ENCODE data around the gene SLC15A3.
"Not testable (repeated sequence)": the region's sequence is repeated elsewhere in the genome, so short reads cannot be mapped to it uniquely, and the experiment has no call there.

The SLC15A3 gene

DNA sequence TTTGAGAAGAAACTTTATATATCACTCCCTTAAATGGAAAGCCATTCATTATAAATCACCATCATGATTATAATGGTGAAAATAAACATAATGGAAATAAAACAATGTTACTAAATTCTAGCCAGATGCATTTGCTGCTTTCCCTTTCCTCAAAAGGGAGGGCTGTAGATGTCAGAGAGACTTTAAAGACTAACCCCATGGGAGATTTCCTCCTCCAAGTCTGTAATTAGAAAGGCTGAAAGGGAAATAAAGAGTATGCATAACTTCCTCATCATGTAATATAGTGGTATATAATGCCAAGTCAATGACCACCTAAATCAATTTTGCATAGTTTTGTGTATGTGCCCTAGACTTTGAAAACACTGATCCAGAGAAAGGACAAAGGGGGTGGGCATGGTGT is 25.9 kb upstream of the SLC15A3 start:
- DNase-seq = no peak

DNA sequence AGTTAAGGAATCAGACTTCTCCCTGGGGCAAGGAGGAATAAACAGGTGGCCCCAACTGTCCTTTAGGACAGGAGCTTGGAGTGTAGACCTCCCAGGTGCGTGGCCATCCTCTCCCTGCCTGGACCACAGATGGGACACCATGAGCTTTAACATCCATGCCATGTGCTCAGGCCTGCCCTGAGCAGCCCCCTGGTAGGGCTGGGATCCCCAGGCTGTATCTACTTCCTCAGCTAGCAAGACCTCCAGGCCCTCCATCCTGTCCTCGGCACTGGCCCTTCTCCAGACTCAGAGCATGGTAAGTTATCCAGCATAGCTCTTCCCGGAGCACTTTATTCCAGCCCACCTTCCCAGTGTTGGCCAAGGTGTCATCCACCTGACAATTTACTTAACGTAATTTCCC is 25.2 kb upstream of the SLC15A3 start:
- DNase-seq = no peak

DNA sequence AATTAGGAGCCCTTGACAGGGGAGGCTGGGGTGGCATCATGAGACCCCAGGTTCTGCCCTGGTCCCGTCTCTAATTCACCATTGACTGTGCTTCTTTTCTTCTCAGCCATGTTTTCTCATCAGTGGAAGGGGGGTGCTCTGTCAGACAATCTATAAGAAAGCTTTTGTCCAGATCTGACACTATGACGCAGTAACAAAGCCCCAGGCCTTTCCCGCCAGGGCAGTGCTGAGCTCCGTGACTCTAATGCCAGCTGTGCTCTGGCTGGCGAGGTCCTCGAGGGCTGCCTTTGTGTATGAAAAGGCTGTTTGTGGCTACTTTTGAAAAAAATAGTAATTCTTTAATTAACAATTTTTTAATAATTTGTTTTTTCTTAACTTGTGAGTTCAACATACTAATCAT is 22.8 kb upstream of the SLC15A3 start:
- no peak for DNase-seq

DNA sequence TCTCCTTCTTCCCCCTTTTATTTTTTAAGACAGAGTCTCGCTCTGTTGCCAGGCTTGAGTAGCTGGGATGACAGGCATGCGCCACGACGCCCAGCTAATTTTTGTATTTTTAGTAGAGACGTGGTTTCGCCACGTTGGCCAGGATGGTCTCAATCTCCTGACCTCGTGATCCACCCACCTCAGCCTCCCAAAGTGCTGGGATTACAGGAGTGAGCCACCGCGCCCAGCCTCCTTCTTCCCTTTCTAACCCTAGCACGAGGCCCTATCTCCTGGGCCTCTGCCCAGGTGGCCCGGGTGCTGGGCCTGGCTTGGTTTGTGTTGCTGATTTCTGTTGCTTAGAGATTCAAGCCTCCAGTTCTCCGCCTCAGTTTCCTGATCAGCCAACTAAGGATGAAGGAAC is 22.3 kb upstream of the SLC15A3 start:
- DNase-seq = not testable (repeated sequence)

DNA sequence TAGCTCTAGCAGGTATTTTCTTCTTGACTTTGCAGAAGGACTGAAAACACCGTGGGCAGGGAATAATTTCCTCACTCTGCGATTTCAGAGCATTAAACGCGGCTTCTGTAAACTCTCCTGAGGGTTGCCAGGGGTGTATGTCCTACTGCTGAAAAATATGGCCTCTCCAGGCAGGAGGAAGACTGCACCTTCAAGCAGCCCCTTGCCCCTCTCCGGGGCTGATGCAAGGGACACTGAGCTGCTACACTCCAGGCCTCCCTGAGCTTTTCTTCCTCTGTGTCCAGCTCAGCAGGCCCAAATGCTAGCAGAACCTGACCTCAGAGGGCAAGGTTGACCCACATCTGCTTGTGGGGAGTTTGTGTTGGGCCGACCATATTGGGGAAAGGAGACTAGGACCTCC is 21.7 kb upstream of the SLC15A3 start:
- DNase-seq = no peak

DNA sequence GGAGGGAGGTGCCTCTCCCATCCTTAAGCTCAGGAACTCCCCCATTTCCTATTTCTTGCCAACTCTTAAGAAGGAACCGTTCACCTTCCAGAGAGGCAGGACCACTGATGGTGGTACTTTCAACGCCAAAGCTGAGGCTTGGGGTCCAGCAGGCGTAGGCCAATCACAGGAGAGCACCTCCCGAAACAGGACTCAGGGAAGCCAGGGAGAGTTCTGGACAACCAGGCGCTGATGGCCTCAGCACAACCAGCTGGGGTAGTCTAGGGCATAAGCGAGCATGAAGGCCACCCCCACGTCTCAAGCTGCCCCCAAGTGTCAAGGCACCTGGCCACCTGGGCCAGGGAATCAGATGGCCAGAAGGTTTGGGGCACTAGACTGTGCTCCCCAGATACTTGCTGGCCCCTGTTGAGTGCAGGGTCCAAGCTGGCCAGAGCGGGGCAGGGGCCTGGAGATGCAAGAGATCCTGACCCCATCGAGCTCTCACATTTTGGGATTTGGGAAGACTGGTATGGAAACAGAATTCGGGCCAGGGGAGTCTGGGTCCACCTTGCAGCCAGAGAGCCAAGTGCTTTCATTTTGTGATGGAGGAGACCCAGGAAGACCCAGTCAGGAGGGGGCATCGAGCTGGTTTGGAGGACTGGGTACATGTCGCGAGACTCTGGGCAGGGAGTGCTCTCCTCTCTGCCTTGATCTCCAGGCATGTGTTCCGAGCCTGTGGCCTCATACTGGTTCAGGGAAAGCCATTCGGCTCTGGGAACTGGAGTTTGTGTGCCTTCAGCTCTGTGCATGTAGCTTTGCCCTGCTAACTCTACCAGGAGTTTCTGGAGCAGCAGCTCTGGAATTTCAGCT is 20.4 kb upstream of the SLC15A3 start:
- DNase-seq = no peak

DNA sequence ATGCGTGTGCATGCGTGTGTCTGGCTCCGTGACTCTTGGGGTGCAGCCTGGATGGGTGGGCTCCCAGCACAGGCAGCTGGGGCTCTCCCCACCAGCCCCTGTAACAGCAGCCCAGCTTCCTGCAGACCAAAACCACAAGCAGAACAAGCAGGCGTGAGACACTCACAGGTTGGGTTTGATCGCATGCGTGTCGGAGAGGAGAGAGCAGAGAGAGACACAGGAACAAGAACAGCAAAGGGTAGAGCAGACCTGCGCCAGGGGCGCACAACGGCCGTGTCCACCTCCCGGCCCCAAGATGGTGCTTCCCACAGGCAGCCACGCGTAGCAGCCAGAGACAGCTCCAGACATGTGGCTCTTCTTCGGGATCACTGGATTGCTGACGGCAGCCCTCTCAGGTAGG is 19.5 kb upstream of the SLC15A3 start, which contains the start of gene CD6:
TSS of gene CD6 (plus strand) at position 161 of the 400 bp plus-strand sequence. CDS start at position 347, 186 bp downstream.
- DNase-seq = no peak

DNA sequence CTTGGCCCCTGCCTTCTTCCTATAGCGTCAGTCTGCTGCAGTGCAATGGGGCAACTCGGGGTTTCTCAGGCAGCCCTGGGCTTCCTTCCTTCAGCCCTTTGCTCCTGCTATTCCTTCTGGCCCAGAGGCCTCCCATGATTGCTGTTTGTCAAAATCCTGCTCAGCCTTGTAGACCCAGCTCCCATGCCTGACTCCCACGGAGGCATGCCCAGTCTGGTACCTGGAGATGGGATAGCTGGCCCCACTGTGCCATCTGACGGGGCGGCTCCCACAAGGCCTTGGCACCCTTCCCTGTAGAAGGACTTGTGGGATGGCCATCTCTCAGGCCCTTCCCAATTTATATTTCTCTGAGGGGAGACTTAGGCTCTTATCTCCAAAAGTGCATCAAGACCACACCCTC is 18.9 kb upstream of the SLC15A3 start:
- no peak for DNase-seq

DNA sequence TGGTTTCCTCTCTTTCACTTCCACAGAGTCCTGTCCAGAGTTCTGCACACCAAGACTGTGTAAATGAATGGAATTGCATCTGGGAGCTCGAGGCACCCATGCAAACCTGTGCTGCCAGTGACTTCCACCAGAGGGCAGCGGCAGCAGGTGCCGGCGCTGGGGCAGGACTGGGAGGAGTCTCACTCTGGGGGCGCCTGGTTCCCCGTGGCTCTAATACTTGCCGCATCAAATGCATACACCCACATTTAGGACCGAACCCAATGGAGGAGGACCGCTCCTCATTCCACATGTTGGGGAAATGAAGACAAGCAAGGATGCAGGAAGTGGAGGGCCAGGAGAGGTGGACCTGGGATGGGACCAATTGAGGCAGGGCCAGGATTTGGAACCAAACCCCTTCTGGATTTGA is 18.4 kb upstream of the SLC15A3 start:
- no peak for DNase-seq

DNA sequence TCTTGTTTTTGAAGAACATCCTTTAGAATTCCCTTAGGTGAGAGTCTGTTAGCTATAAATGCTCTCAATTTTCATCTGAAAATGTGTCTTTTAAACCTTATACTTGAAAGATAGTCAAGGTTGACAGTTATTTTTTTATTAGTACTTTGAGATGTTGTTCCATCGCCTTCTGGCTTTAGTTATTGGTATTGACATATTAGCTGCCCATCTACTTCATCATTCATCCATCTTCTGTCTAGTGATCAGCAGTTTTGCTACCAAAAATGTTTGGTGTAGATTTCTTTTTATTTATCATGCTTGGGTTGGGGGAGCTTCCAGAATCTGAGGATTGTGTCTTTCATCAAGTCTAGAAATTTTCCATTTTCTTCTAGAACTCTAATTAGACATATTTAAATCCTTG is 16.2 kb upstream of the SLC15A3 start:
- no peak for DNase-seq

DNA sequence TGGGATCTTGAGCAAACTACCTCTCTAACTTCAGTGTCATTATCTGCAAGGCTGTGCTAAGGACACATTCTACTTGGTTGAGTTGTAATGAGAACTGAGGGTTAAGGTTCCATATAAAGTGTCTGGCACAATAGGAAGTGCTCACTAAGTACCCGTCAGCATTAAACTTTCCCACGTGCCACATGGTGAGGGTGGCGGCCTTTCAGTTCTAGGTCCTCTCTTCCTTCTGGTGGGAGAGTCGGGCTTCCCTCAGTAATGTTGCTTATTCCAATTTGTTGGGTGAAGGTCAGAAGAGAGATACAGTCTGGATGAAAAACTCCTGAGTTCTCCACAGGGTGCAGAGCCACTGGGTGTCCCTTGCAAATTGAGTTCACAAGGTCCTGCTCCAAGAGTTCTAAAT is 14.9 kb upstream of the SLC15A3 start:
- DNase-seq = no peak

DNA sequence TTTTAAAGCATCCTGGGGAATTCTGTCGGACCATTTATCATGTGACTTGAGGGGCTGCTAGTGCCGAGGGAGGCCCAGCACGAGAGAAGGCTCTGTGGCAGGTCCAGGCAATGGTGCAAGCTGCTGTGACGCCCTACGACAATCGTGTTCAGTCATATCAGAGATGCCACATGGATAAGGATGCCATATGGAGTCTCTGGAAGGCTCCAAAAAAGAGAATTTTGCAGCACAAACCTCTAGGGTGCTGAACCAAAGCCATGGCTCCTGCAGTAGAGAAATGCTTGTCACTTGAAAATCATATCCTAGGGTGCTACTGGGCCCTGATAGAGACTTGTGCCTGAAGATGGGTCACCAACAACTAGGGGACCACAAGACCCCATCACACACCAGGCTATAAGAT is 12.8 kb upstream of the SLC15A3 start:
- DNase-seq = no peak

DNA sequence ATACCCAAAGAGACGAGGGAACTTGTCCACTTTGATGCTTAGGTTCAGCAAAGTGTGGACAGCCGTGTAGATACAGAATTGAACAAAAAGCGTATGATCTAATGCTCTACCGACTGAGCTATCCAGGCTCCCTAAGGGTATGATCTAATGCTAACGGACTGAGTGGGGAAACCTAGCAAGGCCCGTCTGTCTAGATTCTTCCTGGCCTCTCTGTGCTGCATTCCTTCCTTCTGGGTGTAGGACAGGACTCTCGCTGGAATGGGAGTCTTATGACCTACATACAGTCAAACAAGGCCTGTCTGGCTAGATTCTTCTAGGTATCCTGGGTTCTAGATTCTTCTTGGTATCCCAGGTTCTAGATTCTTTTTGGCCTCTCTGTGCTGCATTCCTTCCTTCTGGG is 8.4 kb upstream of the SLC15A3 start:
- DNase-seq = no peak

DNA sequence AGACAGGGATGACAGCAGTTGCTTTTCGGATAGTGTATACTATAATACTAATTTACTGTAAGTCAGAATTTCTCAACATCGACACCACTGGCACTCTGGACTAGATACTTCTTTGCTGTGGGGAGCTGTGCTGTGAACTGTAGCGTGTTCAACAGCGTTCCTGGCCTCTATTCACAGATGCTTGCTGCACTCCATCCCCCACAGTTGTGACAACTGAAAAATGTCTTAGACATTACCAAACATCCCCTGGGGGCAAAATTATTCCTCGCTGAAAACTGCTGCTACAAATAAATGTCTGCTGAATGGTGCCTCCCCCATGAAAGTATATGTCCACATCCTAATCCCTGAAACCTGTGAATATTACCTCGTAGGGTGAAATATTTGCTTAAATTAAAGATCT is 7.5 kb upstream of the SLC15A3 start:
- no peak for DNase-seq

DNA sequence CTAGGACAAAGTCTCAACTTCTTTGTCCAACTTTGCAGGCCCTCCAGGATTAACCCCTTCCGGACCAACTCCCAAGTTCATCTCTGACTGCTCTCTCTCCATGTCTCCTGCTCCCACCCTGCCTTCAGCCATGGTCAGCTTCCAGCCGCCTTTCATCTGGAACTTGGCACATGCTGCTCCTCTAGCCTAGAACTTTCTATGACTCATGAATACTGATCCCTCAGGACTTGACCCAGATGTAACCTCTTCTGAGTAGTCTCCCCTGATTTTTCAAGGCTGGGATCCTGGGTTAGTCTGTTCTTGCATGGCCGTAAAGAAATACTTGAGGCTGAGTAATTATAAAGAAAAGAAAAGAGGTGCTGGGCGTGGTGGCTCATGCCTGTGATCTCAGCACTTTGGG is 5.2 kb upstream of the SLC15A3 start:
- DNase-seq = no peak

DNA sequence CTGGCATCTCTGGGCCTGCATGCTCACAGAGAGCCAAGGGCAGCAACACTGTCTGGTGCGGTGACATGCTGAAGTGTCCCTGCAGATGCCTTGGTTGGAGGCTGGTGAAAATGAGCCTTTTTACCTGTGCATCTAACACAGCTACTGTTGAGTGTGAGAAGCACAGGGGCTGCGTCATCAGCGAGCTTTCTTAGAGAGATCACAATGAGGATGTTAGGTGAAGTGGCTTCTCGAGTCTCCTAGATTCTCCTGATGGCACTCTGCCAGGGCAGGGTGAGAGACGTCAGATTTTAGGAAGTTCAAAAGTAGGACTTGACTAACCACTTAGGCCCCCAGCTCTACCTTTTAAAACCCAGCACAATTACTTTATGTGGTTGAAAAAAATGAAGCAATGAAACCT is 3.6 kb upstream of the SLC15A3 start:
- DNase-seq = no peak

DNA sequence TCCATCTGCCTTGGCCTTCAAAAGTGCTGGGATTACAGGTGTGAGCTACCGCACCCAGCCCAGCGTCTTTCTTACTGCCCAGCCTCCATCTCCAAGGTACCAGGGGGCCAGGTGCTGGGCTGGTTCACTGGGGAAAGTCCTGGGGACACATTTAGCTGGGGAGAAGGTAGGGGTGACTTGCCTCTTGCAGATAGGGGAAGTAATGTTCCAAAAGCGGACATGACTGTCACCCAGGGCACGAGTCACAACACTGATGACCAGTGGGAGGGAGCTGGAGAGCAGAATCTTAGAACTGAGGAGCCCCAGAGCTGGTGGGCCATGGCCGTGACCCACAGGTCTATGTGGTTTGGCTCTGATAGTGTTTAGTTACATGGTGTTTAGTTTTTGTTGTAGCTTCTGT is 2.4 kb upstream of the SLC15A3 start:
- DNase-seq = no peak

DNA sequence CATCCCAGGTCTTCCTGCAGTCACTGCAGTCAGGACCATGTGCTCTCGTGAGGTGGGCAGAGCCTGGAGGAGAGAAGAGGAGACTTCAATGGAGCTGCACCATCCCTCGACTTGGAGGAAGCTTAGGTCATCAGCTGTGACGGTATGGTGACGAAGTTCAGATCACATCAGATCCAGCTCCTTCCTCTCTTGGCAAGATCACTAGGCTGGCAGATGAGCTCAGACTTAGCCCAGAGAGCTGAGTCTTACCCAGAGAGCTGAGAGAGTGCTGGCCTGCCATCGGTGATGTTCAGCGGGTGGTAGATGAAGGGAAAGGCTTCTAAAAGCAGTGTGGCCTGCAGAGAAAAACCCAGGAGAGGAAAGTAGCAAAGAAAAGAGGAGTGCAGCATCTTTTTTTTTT is 1.8 kb upstream of the SLC15A3 start:
- DNase-seq = no peak

DNA sequence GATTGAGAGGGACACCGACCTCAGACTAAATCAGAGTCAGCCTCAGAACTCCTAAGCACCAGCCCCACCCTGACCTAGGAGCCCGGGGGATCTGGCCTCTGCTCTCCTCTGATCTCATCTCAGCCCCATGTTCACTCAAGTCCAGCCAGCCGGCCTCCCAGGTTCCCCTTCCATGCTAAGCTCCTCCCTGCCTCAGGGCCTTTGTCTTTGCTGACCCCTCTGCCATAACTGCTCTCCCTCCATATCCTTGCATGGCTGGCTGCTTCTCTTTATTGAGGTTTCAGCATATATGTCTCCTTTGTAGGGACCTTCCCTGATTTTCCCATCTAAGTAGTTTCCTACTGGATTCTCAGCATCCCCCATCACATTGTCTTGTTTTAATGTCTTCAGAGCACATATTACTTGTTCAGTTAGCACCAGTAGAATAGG is 780 bp upstream of the SLC15A3 start:
- DNase-seq = no peak

DNA sequence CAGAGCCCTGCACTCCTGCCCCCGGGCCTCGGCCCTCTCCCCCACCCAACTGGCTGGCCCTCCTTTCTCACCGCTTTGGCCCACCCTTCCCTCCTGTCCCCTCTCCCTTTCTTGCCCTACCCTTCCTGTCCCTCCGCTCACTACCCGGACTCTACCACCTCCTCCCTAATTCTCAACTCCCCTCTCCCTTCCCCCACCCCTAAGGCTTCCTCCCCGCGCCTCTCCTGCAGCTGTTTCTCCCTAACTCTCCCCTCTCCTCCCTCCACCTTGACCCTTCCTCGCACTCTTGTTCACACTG is 421 bp downstream of the SLC15A3 start:
- DNase-seq = peak; percentile 46

DNA sequence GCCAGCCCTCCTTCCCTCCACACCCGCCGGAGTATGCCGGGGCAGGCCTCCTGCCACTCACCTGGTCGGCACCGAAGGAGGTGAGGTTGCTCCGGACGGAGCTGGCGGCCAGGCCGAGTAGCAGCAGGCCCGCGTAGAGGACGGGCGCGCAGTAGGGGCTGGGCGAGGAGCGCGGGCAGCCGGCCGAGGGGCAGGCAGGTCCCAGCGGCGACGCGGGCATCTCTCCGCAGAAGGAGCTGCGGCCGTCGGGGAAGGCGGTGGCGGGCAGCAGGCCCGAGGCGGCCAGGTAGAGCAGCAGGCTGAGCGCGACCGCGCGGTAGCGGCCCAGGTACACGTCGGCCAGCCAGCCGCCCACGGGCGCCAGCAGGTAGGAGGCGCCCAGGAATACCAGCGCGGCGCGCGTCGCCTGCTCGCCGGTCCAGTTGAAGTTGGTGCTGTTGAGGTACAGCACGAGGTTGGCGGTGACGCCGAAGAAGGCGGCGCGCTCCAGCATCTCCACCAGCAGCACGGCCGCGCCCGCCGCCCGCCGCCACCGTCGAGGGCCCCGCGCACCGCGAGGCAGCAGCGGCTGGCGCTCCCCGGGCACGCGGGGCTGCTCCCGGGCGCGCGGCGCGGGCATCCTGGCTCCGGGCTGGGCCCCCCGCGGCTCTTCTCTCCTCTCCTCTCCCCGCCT is 907 bp downstream of the SLC15A3 start:
- DNase-seq = peak; percentile 77

DNA sequence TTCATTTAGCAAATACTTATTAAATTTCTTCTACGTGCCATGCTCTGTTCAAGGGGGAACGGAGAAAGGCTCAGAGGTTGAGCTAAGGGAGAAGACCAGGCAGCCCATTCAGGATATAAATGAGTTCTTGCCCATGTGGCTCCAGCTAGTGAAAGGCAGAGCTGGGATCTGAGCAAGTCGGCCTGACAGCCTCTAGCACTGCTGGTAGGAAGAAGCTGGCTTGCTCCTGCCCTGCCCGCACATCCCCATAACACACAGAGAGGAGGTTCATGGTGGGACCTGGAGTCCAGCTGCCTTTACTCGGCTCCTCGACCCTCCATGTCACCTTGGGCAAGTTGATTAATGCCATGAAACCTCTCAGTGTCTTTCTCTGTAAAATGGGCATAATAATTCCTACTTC is 2.0 kb downstream of the SLC15A3 start:
- no peak for DNase-seq

DNA sequence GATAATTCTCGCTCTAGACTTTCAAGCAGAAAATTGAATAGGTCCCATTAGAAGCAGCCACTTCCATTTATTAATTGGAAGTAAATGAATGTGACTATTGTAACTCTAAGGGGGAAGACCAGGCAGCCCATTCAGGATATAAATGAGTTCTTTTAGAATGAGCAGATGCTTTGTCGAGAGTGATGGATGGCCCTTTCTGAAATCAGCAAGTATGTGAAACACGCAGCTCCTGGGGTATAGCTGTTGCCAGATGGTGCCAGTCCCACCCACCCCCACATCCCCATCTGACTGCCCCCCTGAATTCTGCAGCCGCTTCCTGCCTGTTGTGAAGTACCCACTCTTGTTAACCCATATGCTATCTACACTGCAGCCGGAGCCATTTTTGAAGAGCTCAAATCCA is 3.7 kb downstream of the SLC15A3 start:
- DNase-seq = no peak

DNA sequence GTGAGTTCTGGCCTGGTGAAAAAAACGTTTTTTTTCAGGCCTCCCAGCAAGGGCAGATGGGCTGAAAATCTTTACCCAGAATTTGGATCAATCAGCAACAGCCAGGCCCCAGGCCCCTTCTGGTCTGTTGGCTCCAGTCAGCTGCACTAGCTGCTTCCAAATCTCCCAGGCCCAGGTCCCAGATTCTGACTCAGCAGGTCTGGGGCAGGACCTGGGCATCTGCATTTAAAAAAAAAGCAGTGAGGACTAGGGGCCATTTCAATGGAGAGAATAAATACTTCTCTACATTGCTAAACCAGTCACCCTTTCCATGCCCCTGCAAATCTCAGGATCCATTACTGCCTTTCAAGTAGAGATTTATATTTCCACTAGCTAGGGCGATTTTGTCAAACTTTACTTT is 4.3 kb downstream of the SLC15A3 start:
- DNase-seq = no peak

Measured in right kidney (tissue), 1 donor.